Kidney (tissue), 14 donors: Measurements from ENCODE around the gene KRTAP5-2. TPM values are rescaled to one million over a fixed set of nuclear protein-coding genes. Genes with fewer than 3 reads are reported as not detected.

Source experiments
- DNase-seq, 5 donors: peaks; one replicate each; pipeline ENCODE4 v3.0.0-alpha.2; 2013 to 2020
- FAIRE-seq: peaks from 2 replicates; lab custom pipeline; 2012; peaks lifted over from hg19 to GRCh38; lab: Jason Lieb, UNC
- H3K27ac ChIP-seq, 2 donors: one replicate each; pipeline ENCODE4 v1.7.0; 2013; ENCODE audit warnings: low read depth in 2 of 2, low read length in 2 of 2, inconsistent platforms in 1 of 2
- H3K27me3 ChIP-seq: one replicate; pipeline ENCODE4 v1.7.1; 2013; ENCODE audit warnings: low read length, inconsistent platforms; ENCODE audit not compliant: control insufficient read depth, insufficient read depth
- H3K36me3 ChIP-seq, 3 donors: one replicate each; pipeline versions ENCODE4 v1.7.0 to v1.7.1; 2013; ENCODE audit warnings: low read length in 3 of 3, control low read depth in 1 of 3, inconsistent platforms in 1 of 3; ENCODE audit not compliant: insufficient read depth in 3 of 3, control insufficient read depth in 2 of 3
- H3K4me1 ChIP-seq, 3 donors: one replicate each; pipeline versions ENCODE4 v1.7.0 to v1.7.1; 2013; ENCODE audit warnings: low read length in 3 of 3, inconsistent platforms in 1 of 3, low read depth in 1 of 3; ENCODE audit not compliant: control insufficient read depth in 2 of 3, insufficient read depth in 2 of 3
- H3K4me3 ChIP-seq, 3 donors: one replicate each; pipeline versions ENCODE4 v1.7.0 to v1.8.1; 2013; ENCODE audit warnings: low read length in 3 of 3, control low read depth in 1 of 3, inconsistent platforms in 1 of 3
- H3K9ac ChIP-seq, 3 donors: one replicate each; pipeline versions ENCODE4 v1.7.0 to v1.7.1; 2013; ENCODE audit warnings: low read length in 3 of 3, control low read depth in 1 of 3, inconsistent platforms in 1 of 3
- H3K9me3 ChIP-seq, 3 donors: one replicate each; pipeline versions ENCODE4 v1.7.0 to v1.7.1; 2013; ENCODE audit warnings: low read length in 3 of 3, control low read depth in 1 of 3, inconsistent platforms in 1 of 3; ENCODE audit not compliant: control insufficient read depth in 2 of 3, insufficient read depth in 1 of 3
- CTCF ChIP-seq: IDR thresholded peaks from 3 replicates; pipeline ENCODE4 v1.5.1; 2012; ENCODE audit warnings: mild to moderate bottlenecking, moderate library complexity, borderline replicate concordance; ENCODE audit not compliant: insufficient read depth; ENCODE audit errors: extremely low read depth
- intact Hi-C: fragments of 100-400 bp; cut with DNase I; formaldehyde crosslinking; loops from one replicate; pipeline ENCODE4 v1.11.1; 2022
- polyA plus RNA-seq: library from polyadenylated mRNA; stranded (reverse); fragments of 350-450 nt; fragmentation: Illumina TruSeq; extraction: RNeasy Lipid Tissue Mini Kit (QIAGEN cat#74804); gene quantifications from one replicate; pipeline ENCODE4 v1.2.3, GENCODE V29; 2014; ENCODE audit warnings: low read depth, low replicate concordance; ENCODE audit not compliant: insufficient read depth
- total RNA-seq: library from RNA; stranded (reverse); fragmentation: NEBNext Ultra II Directional; extraction: Animal tissue kit (Norgen Biotek cat#: 25700); gene quantifications from one replicate; pipeline ENCODE4 v1.2.1, GENCODE V29; 2021
- donor health status: control.
- donor health status: control.
- donor health status: control.
- donor health status: control.
- donor health status: control.
- donor health status: DM: yes; HTN: yes; CAD: no.
- donor health status: Normal renal cell carcinoma (clear cell type).

Gene KRTAP5-2
- total and polyA plus RNA-seq, 2 donors from 2014 or later, result not detected

GRCh38 chr11:1572197-1573076 is 25.7 kb downstream of the KRTAP5-2 start, which contains the start of gene DUSP8:
DUSP8 (minus strand) TSS chr11:1572271; CDS start chr11:1565826, 6,445 bp downstream.
- no peaks in the 10 kb centered on the region for H3K36me3 ChIP-seq
- peak within 1 kb of the TSS in 1 of 3 donors; percentile 53 for H3K4me3 ChIP-seq
- intact Hi-C loops, result no loop called here
- DNase-seq (peak; percentile 81 to 96 (median 92)), FAIRE-seq (no peak)
- H3K9me3 ChIP-seq, result no peaks in the 10 kb centered on the region
- H3K4me1 ChIP-seq, result peaks cover 0 to 19% (median 0%) of the 10 kb centered on the region in 3 donors
- peak within 1 kb of the TSS in 1 of 2 donors; percentile 57 for H3K27ac ChIP-seq
- no peaks in the 10 kb centered on the region for H3K27me3 ChIP-seq
- no peak for TF ChIP-seq CTCF
- H3K9ac ChIP-seq, result peak within 1 kb of the TSS in 2 of 3 donors; percentile 69 to 73

- FAIRE-seq (no peak), DNase-seq (no peak)
- no peak for TF ChIP-seq CTCF
- Histone ChIP-seq H3K9me3 (no peaks in the 10 kb centered on the region), H3K27me3 (no peaks in the 10 kb centered on the region), H3K9ac (no peak overlapping the region), H3K4me3 (peak overlapping the region in 1 of 3 donors; percentile 53), H3K27ac (no peak overlapping the region), H3K4me1 (peaks cover 0 to 19% (median 0%) of the 10 kb centered on the region in 3 donors), H3K36me3 (no peaks in the 10 kb centered on the region)
- intact Hi-C loops, result no loop called here
These were observed 26.3 kb downstream of the KRTAP5-2 start for GRCh38 chr11:1571760-1572196.

GRCh38 chr11:1570896-1571759 is 27.0 kb downstream of the KRTAP5-2 start:
- DNase-seq (peak in 3 of 5 donors; percentile 67 to 83 (median 81)), FAIRE-seq (no peak)
- intact Hi-C loops, result no loop called here
- Histone ChIP-seq H3K9me3 (no peaks in the 10 kb centered on the region), H3K4me1 (peaks cover 0 to 19% (median 0%) of the 10 kb centered on the region in 3 donors), H3K9ac (peak overlapping the region in 2 of 3 donors; percentile 69 to 73), H3K27me3 (no peaks in the 10 kb centered on the region), H3K4me3 (peak overlapping the region in 1 of 3 donors; percentile 53), H3K36me3 (no peaks in the 10 kb centered on the region), H3K27ac (peak overlapping the region in 1 of 2 donors; percentile 51)
- no peak for TF ChIP-seq CTCF
